DND-41 (cell line): ENCODE results near the gene ALG12.

Experiments
- ATAC-seq: fragments of 200-7000 bp; cut with Tn5 transposase; 3 replicates; pipeline ENCODE4 v1.9.1; 2021; ENCODE audit warnings: low read depth; ENCODE audit not compliant: insufficient read depth
- DNase-seq: peaks from one replicate; pipeline ENCODE4 v3.0.0-alpha.2; 2020
- H2AFZ ChIP-seq: 2 replicates; pipeline ENCODE4 v1.6.0; 2012; ENCODE audit warnings: low read depth, low read length
- H3K27ac ChIP-seq: 2 replicates; pipeline ENCODE4 v1.5.1; 2012; ENCODE audit warnings: low read length, inconsistent platforms
- H3K27me3 ChIP-seq: fragments of 200-600 bp; sonication (generic); 2 replicates; pipeline ENCODE4 v1.6.0; 2012; ENCODE audit warnings: low read length, mild to moderate bottlenecking, inconsistent platforms; ENCODE audit not compliant: insufficient read depth, poor library complexity
- H3K36me3 ChIP-seq: 2 replicates; pipeline ENCODE4 v1.5.1; 2012; ENCODE audit warnings: low read length, inconsistent platforms; ENCODE audit not compliant: insufficient read depth
- H3K4me1 ChIP-seq: 2 replicates; pipeline ENCODE4 v1.5.1; 2012; ENCODE audit warnings: mild to moderate bottlenecking, low read length; ENCODE audit not compliant: insufficient read depth
- H3K4me2 ChIP-seq: 2 replicates; pipeline ENCODE4 v1.6.0; 2012; ENCODE audit warnings: mild to moderate bottlenecking, moderate library complexity, low read length, inconsistent platforms; ENCODE audit not compliant: insufficient read depth
- H3K4me3 ChIP-seq, 2 experiments: fragments of 200-600 bp in 1 of 2; shearing (Covaris generic) in 1 of 2; 2 replicates each; pipeline ENCODE4 v1.5.1; 2012 to 2016; ENCODE audit warnings: inconsistent platforms in 2 of 2, low read length in 2 of 2, mild to moderate bottlenecking in 2 of 2, low read depth in 1 of 2, moderate library complexity in 1 of 2
- H3K79me2 ChIP-seq: 2 replicates; pipeline ENCODE4 v1.6.0; 2012; ENCODE audit warnings: low read length, inconsistent platforms; ENCODE audit not compliant: insufficient read depth
- H3K9ac ChIP-seq: 2 replicates; pipeline ENCODE4 v1.6.0; 2012; ENCODE audit warnings: low read depth, mild to moderate bottlenecking, inconsistent platforms, low read length, moderate library complexity
- H3K9me3 ChIP-seq: 2 replicates; pipeline ENCODE4 v1.5.1; 2012; ENCODE audit warnings: low read length, moderate library complexity, mild to moderate bottlenecking, inconsistent platforms; ENCODE audit not compliant: insufficient read depth, severe bottlenecking
- H4K20me1 ChIP-seq: 2 replicates; pipeline ENCODE4 v1.6.0; 2012; ENCODE audit warnings: low read length; ENCODE audit not compliant: insufficient read depth
- EZH2 ChIP-seq: IDR thresholded peaks from 3 replicates; pipeline ENCODE4 v1.6.1; 2012; ENCODE audit warnings: borderline replicate concordance, low read depth, mild to moderate bottlenecking, moderate library complexity, low read length, inconsistent platforms; ENCODE audit not compliant: severe bottlenecking
- TF ChIP-seq, protein P1 (sequence below): IDR thresholded peaks from 2 replicates; pipeline ENCODE4 v1.5.1; 2012; ENCODE audit warnings: borderline replicate concordance, low read length, moderate library complexity, mild to moderate bottlenecking; ENCODE audit not compliant: poor library complexity, severe bottlenecking; ENCODE audit errors: extremely low read depth

ALG12 gene

DNA sequence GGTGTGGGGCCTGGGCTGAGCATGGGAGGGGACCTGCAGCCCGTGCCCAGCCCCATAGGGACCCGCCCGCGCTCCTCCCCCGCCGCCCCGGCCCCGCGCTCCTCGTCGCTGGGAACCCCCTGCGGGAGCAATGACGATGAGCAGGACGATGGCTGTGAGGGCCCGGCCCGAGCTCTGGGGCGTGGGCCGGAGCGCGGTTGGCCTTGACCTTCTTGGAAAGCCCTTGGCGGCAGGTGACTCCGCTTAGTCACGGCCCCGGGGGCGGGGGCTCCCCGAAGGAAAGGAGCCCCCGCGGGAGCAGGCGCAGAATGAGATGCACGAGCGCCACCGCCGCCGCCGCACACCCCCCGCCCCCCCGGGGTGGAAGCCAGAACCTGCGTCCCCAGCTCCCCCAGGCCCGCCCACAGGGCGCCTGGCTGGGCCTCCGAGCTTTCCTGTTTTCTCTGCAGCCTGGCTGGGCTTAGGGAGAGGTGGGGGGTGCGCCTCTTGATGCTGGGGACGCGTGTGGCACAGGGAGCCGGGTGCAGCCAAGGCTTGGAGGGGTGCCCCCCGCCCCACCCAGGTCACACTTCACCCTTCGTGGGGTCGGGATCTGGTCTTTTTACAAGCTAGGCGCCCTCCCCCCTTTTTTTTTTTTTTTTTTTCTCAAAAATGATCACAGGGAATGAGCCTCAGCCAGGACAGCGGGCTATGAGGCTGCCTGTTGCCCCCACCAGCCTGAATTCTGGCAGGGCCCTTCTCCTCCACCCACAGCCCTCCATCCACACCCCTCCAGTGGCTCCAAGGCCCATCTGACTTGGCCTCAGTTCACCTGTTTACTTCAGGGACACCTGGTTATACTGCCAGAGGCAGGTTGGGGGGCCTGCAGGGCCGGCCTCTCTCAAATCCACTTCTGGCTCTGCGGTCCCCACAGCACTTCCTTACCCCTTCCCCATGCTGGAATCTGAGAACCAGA, 18.1 kb upstream of the ALG12 start:
- H3K9ac ChIP-seq: peak overlapping the region; percentile 55
- H3K4me1 ChIP-seq: peaks cover 17% of the 10 kb centered on the region
- H4K20me1 ChIP-seq: peaks cover 4% of the 10 kb centered on the region; the same call in 1 of the 2 replicates
- peak overlapping the region; percentile 77 for H3K4me2 ChIP-seq
- peaks cover 5% of the 10 kb centered on the region for H3K9me3 ChIP-seq
- no peaks in the 10 kb centered on the region for H3K79me2 ChIP-seq
- peak overlapping the region; percentile 19; the same call in 1 of the 2 replicates for H3K27ac ChIP-seq
- H3K4me3 ChIP-seq: peak overlapping the region; percentile 21 to 56; a peak in 3 of 4 replicates
- no peaks in the 10 kb centered on the region for H3K36me3 ChIP-seq
- H2AFZ ChIP-seq: peak overlapping the region; percentile 65; the same call in 1 of the 2 replicates
- peak; percentile 86 for DNase-seq
- ATAC-seq: peak; percentile 80
- TF ChIP-seq, protein P1, sequence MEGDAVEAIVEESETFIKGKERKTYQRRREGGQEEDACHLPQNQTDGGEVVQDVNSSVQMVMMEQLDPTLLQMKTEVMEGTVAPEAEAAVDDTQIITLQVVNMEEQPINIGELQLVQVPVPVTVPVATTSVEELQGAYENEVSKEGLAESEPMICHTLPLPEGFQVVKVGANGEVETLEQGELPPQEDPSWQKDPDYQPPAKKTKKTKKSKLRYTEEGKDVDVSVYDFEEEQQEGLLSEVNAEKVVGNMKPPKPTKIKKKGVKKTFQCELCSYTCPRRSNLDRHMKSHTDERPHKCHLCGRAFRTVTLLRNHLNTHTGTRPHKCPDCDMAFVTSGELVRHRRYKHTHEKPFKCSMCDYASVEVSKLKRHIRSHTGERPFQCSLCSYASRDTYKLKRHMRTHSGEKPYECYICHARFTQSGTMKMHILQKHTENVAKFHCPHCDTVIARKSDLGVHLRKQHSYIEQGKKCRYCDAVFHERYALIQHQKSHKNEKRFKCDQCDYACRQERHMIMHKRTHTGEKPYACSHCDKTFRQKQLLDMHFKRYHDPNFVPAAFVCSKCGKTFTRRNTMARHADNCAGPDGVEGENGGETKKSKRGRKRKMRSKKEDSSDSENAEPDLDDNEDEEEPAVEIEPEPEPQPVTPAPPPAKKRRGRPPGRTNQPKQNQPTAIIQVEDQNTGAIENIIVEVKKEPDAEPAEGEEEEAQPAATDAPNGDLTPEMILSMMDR: no peak
- TF ChIP-seq EZH2: no peak
- no peaks in the 10 kb centered on the region for H3K27me3 ChIP-seq

GRCh38 chr22:49935561-49935960, 17.3 kb upstream of the ALG12 start:
- H3K4me3 ChIP-seq: no peak overlapping the region
- H3K4me2 ChIP-seq: peak overlapping the region; percentile 77
- peaks cover 4% of the 10 kb centered on the region; the same call in 1 of the 2 replicates for H4K20me1 ChIP-seq
- no peak overlapping the region for H3K27ac ChIP-seq
- peaks cover 19% of the 10 kb centered on the region for H3K4me1 ChIP-seq
- H3K36me3 ChIP-seq: no peaks in the 10 kb centered on the region
- DNase-seq (no peak), ATAC-seq (no peak)
- H3K79me2 ChIP-seq: no peaks in the 10 kb centered on the region
- no peaks in the 10 kb centered on the region for H3K9me3 ChIP-seq
- no peaks in the 10 kb centered on the region for H3K27me3 ChIP-seq
- no peak overlapping the region for H2AFZ ChIP-seq
- TF ChIP-seq, protein P1: no peak
- TF ChIP-seq EZH2: no peak
- H3K9ac ChIP-seq: no peak overlapping the region; the same call in 1 of the 2 replicates

GRCh38 chr22:49934891-49935557, 16.8 kb upstream of the ALG12 start:
- Histone ChIP-seq H3K27ac (no peak overlapping the region; the same call in 1 of the 2 replicates), H4K20me1 (peaks cover 9% of the 10 kb centered on the region; the same call in 1 of the 2 replicates), H3K4me1 (peaks cover 19% of the 10 kb centered on the region), H3K36me3 (no peaks in the 10 kb centered on the region), H3K9ac (peak overlapping the region; percentile 42; the same call in 1 of the 2 replicates), H3K27me3 (no peaks in the 10 kb centered on the region), H3K4me3 (peak overlapping the region in 1 of 2 experiments; percentile 30; a peak in 1 of 4 replicates), H3K4me2 (peak overlapping the region; percentile 46), H3K79me2 (no peaks in the 10 kb centered on the region), H3K9me3 (no peaks in the 10 kb centered on the region), H2AFZ (no peak overlapping the region)
- ATAC-seq (peak; percentile 41), DNase-seq (peak; percentile 84)
- TF ChIP-seq, protein P1: no peak
- TF ChIP-seq EZH2: no peak
